DOHH2 (cell line): ENCODE measurements around the gene HTRA2.
A peak's percentile ranks its signal among the peaks of the same experiment; 100 is the strongest.

Experiments used
- H3F3A ChIP-seq: fragments of 200-600 bp; sonication (generic), shearing (Covaris generic); 2 replicates; pipeline ENCODE4 v1.6.0; 2016; ENCODE audit warnings: antibody characterized with exemption, mild to moderate bottlenecking; ENCODE audit not compliant: control insufficient read depth, insufficient read depth
- H3K27ac ChIP-seq: fragments of 200-600 bp; sonication (generic); 2 replicates; pipeline ENCODE4 v1.5.1; 2014; ENCODE audit warnings: low read depth, mild to moderate bottlenecking, low read length, moderate library complexity
- H3K27me3 ChIP-seq: fragments of 200-600 bp; sonication (generic); 2 replicates; pipeline ENCODE4 v1.6.1; 2014; ENCODE audit warnings: mild to moderate bottlenecking, low read length, mixed read lengths; ENCODE audit not compliant: control insufficient read depth
- H3K36me3 ChIP-seq: fragments of 200-600 bp; sonication (generic); 2 replicates; pipeline ENCODE4 v1.6.1; 2014; ENCODE audit warnings: mild to moderate bottlenecking, low read length, moderate library complexity, mixed read lengths; ENCODE audit not compliant: control insufficient read depth
- H3K4me1 ChIP-seq: fragments of 200-600 bp; sonication (generic); 2 replicates; pipeline ENCODE4 v1.6.1; 2014; ENCODE audit warnings: mild to moderate bottlenecking, low read length, mixed read lengths; ENCODE audit not compliant: control insufficient read depth
- H3K4me2 ChIP-seq: fragments of 200-600 bp; sonication (generic); 2 replicates; pipeline ENCODE4 v1.6.0; 2014; ENCODE audit warnings: mild to moderate bottlenecking, low read length, moderate library complexity
- H3K4me3 ChIP-seq: fragments of 200-600 bp; sonication (generic); 2 replicates; pipeline ENCODE4 v1.5.1; 2014; ENCODE audit warnings: mild to moderate bottlenecking, low read length, mixed read lengths
- H3K79me2 ChIP-seq: fragments of 200-600 bp; sonication (generic); 2 replicates; pipeline ENCODE4 v1.6.1; 2014; ENCODE audit warnings: mild to moderate bottlenecking, low read length, mixed read lengths; ENCODE audit not compliant: control insufficient read depth
- H3K9me2 ChIP-seq: fragments of 200-600 bp; sonication (generic); replicated peaks from 2 replicates; pipeline ENCODE4 v1.6.1; 2014; ENCODE audit warnings: mild to moderate bottlenecking, low read length, mixed read lengths; ENCODE audit not compliant: control insufficient read depth
- H3K9me3 ChIP-seq: fragments of 200-600 bp; sonication (generic); 2 replicates; pipeline ENCODE4 v1.6.1; 2014; ENCODE audit warnings: antibody characterized with exemption, low read length, mixed read lengths; ENCODE audit not compliant: control insufficient read depth, insufficient read depth
- H4K20me1 ChIP-seq: fragments of 200-600 bp; sonication (generic); 2 replicates; pipeline ENCODE4 v1.6.0; 2014; ENCODE audit warnings: low read depth, mild to moderate bottlenecking, antibody characterized with exemption, low read length, moderate library complexity; ENCODE audit not compliant: control insufficient read depth, insufficient read depth
- EZH2phosphoT487 ChIP-seq: fragments of 200-600 bp; sonication (generic); IDR thresholded peaks from 2 replicates; pipeline ENCODE4 v1.6.1; 2017; ENCODE audit warnings: borderline replicate concordance, mild to moderate bottlenecking, antibody characterized with exemption, low read length, moderate library complexity, mixed read lengths
- TF ChIP-seq, protein P1 (sequence below): fragments of 200-600 bp; sonication (generic); IDR thresholded peaks from one replicate; pipeline ENCODE4 v1.5.1; 2014; ENCODE audit warnings: antibody characterized with exemption, mild to moderate bottlenecking, low read depth, low read length; ENCODE audit not compliant: poor library complexity, severe bottlenecking

The HTRA2 gene

DNA sequence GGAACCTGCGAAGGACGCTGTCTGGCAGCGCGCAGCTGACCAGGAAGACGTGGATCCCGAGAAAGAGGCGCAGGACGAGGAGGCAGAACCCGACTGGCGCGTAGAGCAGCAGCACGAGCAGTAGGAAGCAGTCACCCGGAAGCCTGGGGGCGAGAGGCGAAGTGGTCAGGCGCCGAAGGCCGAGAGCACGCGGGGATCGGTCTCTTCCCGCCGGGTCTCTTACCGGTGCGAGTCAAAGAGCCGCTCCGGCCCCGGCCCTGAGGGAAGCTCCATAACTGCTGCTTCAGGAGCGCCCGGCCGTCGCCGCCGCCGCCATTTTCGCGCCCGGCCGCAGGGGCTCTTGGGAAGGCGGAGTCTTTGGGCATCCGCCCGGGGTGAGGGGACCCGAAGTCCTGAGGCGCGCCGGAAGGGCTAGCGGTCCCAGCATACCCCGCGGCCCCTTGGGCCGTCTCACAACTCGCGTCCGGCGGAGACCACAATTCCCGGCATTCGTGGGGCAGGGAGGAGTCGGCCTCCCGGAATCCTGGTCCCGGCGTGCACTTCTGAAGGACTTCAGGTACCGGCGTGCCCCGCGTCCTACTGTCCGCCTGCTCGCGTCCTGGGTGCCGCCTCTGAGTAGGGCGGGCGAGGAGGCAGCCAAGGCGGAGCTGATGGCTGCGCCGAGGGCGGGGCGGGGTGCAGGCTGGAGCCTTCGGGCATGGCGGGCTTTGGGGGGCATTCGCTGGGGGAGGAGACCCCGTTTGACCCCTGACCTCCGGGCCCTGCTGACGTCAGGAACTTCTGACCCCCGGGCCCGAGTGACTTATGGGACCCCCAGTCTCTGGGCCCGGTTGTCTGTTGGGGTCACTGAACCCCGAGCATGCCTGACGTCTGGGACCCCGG lies at the start of gene HTRA2, which contains the start of gene AUP1:
Gene HTRA2, plus strand, starts transcription at position 577 of the 882 bp plus-strand sequence. Its CDS starts 74 bp downstream, at position 651.
Gene AUP1, minus strand, starts transcription at position 350 of the 882 bp plus-strand sequence. Its CDS starts 77 bp downstream, at position 273.
- Histone ChIP-seq H3K4me3 (peak within 1 kb of the TSS; percentile 99), H3K79me2 (peaks cover 48% of the 10 kb centered on the region), H3K27ac (peak within 1 kb of the TSS; percentile 68), H3K27me3 (no peaks in the 10 kb centered on the region), H3K9me3 (no peaks in the 10 kb centered on the region), H4K20me1 (no peaks in the 10 kb centered on the region), H3K4me2 (peak within 1 kb of the TSS; percentile 94), H3F3A (peaks cover 11% of the 10 kb centered on the region), H3K9me2 (no peaks in the 10 kb centered on the region), H3K4me1 (peaks cover 43% of the 10 kb centered on the region), H3K36me3 (peaks cover 72% of the 10 kb centered on the region)
- TF ChIP-seq, protein P1, sequence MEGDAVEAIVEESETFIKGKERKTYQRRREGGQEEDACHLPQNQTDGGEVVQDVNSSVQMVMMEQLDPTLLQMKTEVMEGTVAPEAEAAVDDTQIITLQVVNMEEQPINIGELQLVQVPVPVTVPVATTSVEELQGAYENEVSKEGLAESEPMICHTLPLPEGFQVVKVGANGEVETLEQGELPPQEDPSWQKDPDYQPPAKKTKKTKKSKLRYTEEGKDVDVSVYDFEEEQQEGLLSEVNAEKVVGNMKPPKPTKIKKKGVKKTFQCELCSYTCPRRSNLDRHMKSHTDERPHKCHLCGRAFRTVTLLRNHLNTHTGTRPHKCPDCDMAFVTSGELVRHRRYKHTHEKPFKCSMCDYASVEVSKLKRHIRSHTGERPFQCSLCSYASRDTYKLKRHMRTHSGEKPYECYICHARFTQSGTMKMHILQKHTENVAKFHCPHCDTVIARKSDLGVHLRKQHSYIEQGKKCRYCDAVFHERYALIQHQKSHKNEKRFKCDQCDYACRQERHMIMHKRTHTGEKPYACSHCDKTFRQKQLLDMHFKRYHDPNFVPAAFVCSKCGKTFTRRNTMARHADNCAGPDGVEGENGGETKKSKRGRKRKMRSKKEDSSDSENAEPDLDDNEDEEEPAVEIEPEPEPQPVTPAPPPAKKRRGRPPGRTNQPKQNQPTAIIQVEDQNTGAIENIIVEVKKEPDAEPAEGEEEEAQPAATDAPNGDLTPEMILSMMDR: no peak
- TF ChIP-seq EZH2phosphoT487: no peak

- Histone ChIP-seq H3K9me2 (no peaks in the 10 kb centered on the region), H3K79me2 (peaks cover 36% of the 10 kb centered on the region), H3K27ac (no peak overlapping the region), H3K9me3 (no peaks in the 10 kb centered on the region), H3F3A (no peaks in the 10 kb centered on the region), H3K4me2 (peak overlapping the region; percentile 99), H3K4me1 (peaks cover 23% of the 10 kb centered on the region), H4K20me1 (peaks cover 10% of the 10 kb centered on the region; the same call in 1 of the 2 replicates), H3K27me3 (no peaks in the 10 kb centered on the region), H3K4me3 (peak overlapping the region; percentile 98), H3K36me3 (peaks cover 35% of the 10 kb centered on the region)
- TF ChIP-seq, protein P1: no peak
- no peak for TF ChIP-seq EZH2phosphoT487
These were observed 48.3 kb upstream of the HTRA2 start for GRCh38 chr2:74481431-74481830.

DNA sequence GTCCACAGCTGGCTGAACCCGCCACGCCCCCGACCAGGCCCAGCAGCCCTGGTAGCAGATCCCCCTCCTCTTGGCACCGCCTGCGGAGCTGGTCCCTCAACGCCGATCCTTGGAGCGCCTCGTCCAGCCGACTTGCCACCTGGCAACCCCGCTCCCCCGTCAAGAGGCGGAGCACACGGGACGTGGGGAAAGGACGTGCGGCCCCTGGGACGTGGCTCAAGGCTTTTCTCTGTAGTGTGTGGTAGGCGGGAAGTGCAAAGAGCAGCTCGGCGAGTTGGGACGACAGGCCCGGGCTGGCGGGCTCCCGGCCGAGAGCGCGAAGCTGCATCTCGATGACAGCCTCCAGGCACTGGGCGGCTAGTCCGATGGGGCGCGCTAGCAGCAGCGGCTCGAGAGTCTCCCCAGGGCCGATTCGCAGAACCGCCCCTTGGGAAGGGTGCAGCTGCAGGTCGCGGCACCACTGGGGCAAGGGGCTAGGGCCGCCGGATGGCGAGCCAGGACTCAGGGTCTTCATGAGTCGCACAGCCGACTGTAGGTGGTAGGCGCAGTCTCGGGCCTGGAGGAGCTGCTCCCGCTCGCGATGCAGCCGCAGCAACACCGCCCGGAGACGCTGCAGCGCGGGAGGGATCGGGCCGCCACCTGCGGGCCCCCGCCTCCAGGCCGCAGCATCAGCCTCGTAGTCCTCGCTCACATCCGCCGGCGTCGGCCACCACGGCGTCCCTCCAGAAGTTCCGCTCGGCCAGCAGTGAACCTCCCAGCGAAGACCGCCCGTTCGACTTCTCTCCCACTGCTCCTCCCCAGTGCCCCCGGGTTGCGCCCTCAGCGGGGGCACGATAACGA lies 47.6 kb upstream of the HTRA2 start:
- peaks cover 35% of the 10 kb centered on the region for H3K36me3 ChIP-seq
- peak overlapping the region; percentile 78 for H3K27ac ChIP-seq
- H4K20me1 ChIP-seq: peaks cover 10% of the 10 kb centered on the region; the same call in 1 of the 2 replicates
- H3K9me2 ChIP-seq: no peaks in the 10 kb centered on the region
- TF ChIP-seq EZH2phosphoT487: no peak
- TF ChIP-seq, protein P1: no peak
- H3K9me3 ChIP-seq: no peaks in the 10 kb centered on the region
- H3K4me1 ChIP-seq: peaks cover 23% of the 10 kb centered on the region
- H3K4me3 ChIP-seq: peak overlapping the region; percentile 98
- peak overlapping the region; percentile 99 for H3K4me2 ChIP-seq
- no peaks in the 10 kb centered on the region for H3K27me3 ChIP-seq
- H3K79me2 ChIP-seq: peaks cover 36% of the 10 kb centered on the region
- H3F3A ChIP-seq: no peaks in the 10 kb centered on the region
